ENCODE measurements around the gene AMOT.

GRCh38 chrX:112834031-112834845 lies 6.4 kb downstream of the AMOT start:
- no peak for TF ChIP-seq POLR2A (IDR thresholded peaks at IDR 0.05; ENCODE audit: extremely low read depth, insufficient read length)
- TF ChIP-seq CTCF (IDR thresholded peaks at IDR 0.05; ENCODE audit: low read depth, low read length), result no peak
- TF ChIP-seq MAX (IDR thresholded peaks at IDR 0.05; ENCODE audit: low read depth, low read length), result no peak

Data from NB4 (cell line).